Breast epithelium (tissue), 4 donors: ENCODE data around the gene ALOX5. TPM values are rescaled to one million over a fixed set of nuclear protein-coding genes. Genes with fewer than 3 reads are reported as not detected.
A peak's percentile ranks its signal among the peaks of the same experiment; 100 is the strongest.
"Not testable (repeated sequence)": the region's sequence is repeated elsewhere in the genome, so short reads cannot be mapped to it uniquely, and the experiment has no call there.

Experiments used
- DNase-seq, 2 donors: peaks; one replicate each; pipeline ENCODE4 v3.0.0-alpha.2; 2019; ENCODE audit warnings: low spot score in 2 of 2
- H3K27ac ChIP-seq, 2 donors: fragments of 200-600 bp; sonication (generic) in 1 of 2; one replicate each; pipeline ENCODE4 v1.5.1; 2016 to 2019; ENCODE audit warnings: mild to moderate bottlenecking in 1 of 2
- H3K27me3 ChIP-seq, 2 donors: fragments of 200-600 bp; sonication (generic) in 1 of 2; one replicate each; pipeline versions ENCODE4 v1.5.1 to v1.6.0; 2017 to 2019; ENCODE audit warnings: control low read depth in 1 of 2, mild to moderate bottlenecking in 1 of 2
- H3K36me3 ChIP-seq: fragments of 200-600 bp; one replicate; pipeline ENCODE4 v1.5.1; 2019
- H3K4me1 ChIP-seq, 2 donors: fragments of 200-600 bp; sonication (generic); one replicate each; pipeline ENCODE4 v1.5.1; 2016 to 2019; ENCODE audit warnings: control low read depth in 1 of 2
- H3K4me3 ChIP-seq, 3 donors: fragments of 200-600 bp; sonication (generic); 1 replicate in 2 of 3; 2 replicates in 1 of 3; pipeline ENCODE4 v1.5.1; 2016 to 2019; ENCODE audit warnings: mild to moderate bottlenecking in 3 of 3, moderate library complexity in 2 of 3
- H3K9me3 ChIP-seq, 2 donors: fragments of 200-600 bp; sonication (generic) in 1 of 2; one replicate each; pipeline ENCODE4 v1.5.1; 2016 to 2019; ENCODE audit warnings: control low read depth in 1 of 2
- CTCF ChIP-seq, 3 donors: fragments of 450-650 bp; IDR thresholded peaks; one replicate each; pipeline ENCODE4 v1.5.1; 2016 to 2017; ENCODE audit warnings: antibody characterized with exemption in 3 of 3, mild to moderate bottlenecking in 3 of 3, moderate library complexity in 3 of 3
- POLR2A ChIP-seq: fragments of 450-650 bp; IDR thresholded peaks from one replicate; pipeline ENCODE4 v1.6.1; 2016; ENCODE audit warnings: antibody characterized with exemption, mild to moderate bottlenecking, moderate library complexity
- POLR2AphosphoS5 ChIP-seq, 3 donors: sonication (generic); formaldehyde crosslinking; IDR thresholded peaks; one replicate each; pipeline ENCODE4 v1.6.1; 2017; ENCODE audit warnings: antibody characterized with exemption in 3 of 3
- intact Hi-C: fragments of 100-400 bp; cut with DNase I; formaldehyde crosslinking; loops from one replicate; pipeline ENCODE4 v1.15.1; 2023; ENCODE audit warnings: low total_unique reads
- total RNA-seq, 3 donors: library from RNA; depleted of rRNA; stranded (reverse); fragments of >200 nt; gene quantifications; one replicate each; pipeline ENCODE4 v1.1.0, GENCODE V29; 2016

The ALOX5 gene
- total RNA-seq, 3 donors from 2014 or later, result 33.4 to 67.5 (median 49.0) TPM

GRCh38 chr10:45410807-45411606, 37.0 kb downstream of the ALOX5 start:
- Histone ChIP-seq H3K36me3 (no peaks in the 10 kb centered on the region), H3K27ac (no peak overlapping the region), H3K9me3 (no peaks in the 10 kb centered on the region), H3K4me3 (no peak overlapping the region), H3K4me1 (no peaks in the 10 kb centered on the region), H3K27me3 (no peaks in the 10 kb centered on the region)
- intact Hi-C loops, result no loop called here
- DNase-seq, result no peak
- TF ChIP-seq POLR2AphosphoS5 (IDR thresholded peaks at IDR 0.05) (no peak), CTCF (IDR thresholded peaks at IDR 0.05) (no peak), POLR2A (no peak)

DNA sequence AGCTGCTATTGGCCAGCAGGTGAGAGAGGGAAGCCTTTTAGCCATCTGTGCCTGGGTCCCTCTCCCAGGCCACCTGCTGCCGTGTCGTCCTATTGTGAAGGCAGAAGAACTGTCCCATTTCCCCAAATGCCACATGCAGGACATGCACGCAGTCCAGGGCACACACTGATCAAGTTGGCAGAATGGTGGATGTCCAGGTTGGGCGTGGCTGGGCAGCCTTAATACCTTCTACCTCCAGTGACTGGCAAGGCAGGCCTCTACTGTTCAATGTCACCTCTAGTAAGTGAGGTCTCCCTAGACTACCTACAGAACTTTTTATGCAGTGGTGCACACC, 37.6 kb downstream of the ALOX5 start:
- H3K27me3 ChIP-seq, result no peaks in the 10 kb centered on the region
- no peak overlapping the region for H3K4me3 ChIP-seq
- TF ChIP-seq POLR2AphosphoS5 (IDR thresholded peaks at IDR 0.05) (no peak), CTCF (IDR thresholded peaks at IDR 0.05) (no peak), POLR2A (no peak)
- H3K4me1 ChIP-seq, result no peaks in the 10 kb centered on the region
- no peak overlapping the region for H3K27ac ChIP-seq
- no peak for DNase-seq
- no peaks in the 10 kb centered on the region for H3K9me3 ChIP-seq
- intact Hi-C loops, result no loop called here
- H3K36me3 ChIP-seq, result no peaks in the 10 kb centered on the region

DNA sequence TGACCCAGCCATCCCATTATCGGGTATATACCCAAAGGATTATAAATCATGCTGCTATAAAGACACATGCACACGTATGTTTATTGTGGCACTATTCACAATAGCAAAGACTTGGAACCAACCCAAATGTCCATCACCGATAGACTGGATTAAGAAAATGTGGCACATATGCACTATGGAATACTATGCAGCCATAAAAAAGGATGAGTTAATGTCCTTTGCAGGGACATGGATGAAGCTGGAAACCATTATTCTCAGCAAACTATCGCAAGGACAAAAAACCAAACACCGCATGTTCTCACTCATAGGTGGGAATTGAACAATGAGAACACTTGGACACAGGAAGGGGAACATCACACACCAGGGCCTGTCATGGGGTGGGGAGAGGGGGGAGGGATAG, 41.0 kb downstream of the ALOX5 start:
- H3K27me3 ChIP-seq, H3K9me3 ChIP-seq, DNase-seq, H3K36me3 ChIP-seq, H3K4me1 ChIP-seq, H3K27ac ChIP-seq, intact Hi-C loops, H3K4me3 ChIP-seq: not testable (repeated sequence)

DNA sequence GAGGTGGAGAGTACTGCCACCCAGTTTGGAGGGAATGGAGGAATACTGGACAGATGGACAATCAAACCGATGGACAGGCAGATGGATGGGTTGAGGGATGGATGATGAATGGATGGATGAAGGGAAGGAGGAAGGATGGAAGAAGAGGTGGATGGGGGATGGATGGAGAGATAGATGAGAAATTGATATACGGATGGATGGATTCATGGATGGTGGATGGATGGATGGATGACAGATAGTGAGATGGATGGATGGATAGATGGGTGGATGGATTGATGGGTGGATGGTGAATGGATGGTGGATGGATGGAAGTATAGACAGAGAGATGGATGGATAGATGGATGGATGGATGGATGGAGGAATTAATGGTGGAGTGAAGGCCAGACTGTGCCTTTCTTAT, 42.6 kb downstream of the ALOX5 start:
- no peak for DNase-seq
- no peaks in the 10 kb centered on the region for H3K4me1 ChIP-seq
- H3K9me3 ChIP-seq, result no peaks in the 10 kb centered on the region
- no peaks in the 10 kb centered on the region for H3K36me3 ChIP-seq
- H3K4me3 ChIP-seq, result no peak overlapping the region
- no peak for TF ChIP-seq POLR2AphosphoS5 (IDR thresholded peaks at IDR 0.05)
- TF ChIP-seq POLR2A, result no peak
- TF ChIP-seq CTCF (IDR thresholded peaks at IDR 0.05), result no peak
- intact Hi-C loops, result no loop called here
- H3K27me3 ChIP-seq, result no peaks in the 10 kb centered on the region
- H3K27ac ChIP-seq, result no peak overlapping the region

GRCh38 chr10:45417746-45418145, 43.7 kb downstream of the ALOX5 start:
- no peaks in the 10 kb centered on the region for H3K4me1 ChIP-seq
- no peak overlapping the region for H3K4me3 ChIP-seq
- no peak for DNase-seq
- no peaks in the 10 kb centered on the region for H3K27me3 ChIP-seq
- H3K36me3 ChIP-seq, result no peaks in the 10 kb centered on the region
- H3K9me3 ChIP-seq, result no peaks in the 10 kb centered on the region
- TF ChIP-seq POLR2A (no peak), POLR2AphosphoS5 (IDR thresholded peaks at IDR 0.05) (no peak), CTCF (IDR thresholded peaks at IDR 0.05) (no peak)
- intact Hi-C loops, result no loop called here
- peak overlapping the region in 1 of 2 donors; percentile 93 for H3K27ac ChIP-seq
